ENCODE results near the gene THPO. TPM values are rescaled to one million over a fixed set of nuclear protein-coding genes. Genes with fewer than 3 reads are reported as not detected.

Gene THPO
- total RNA-seq, 4 donors from 2014 or later: 0.36 to 1.3 (median 0.37) TPM; not detected in 1

GRCh38 chr3:184352897-184353545, 25.0 kb downstream of the THPO start:
- TF ChIP-seq CTCF (IDR thresholded peaks at IDR 0.05) (no peak), POLR2A (IDR thresholded peaks at IDR 0.05) (no peak)
- 85 to 96% methylated on average over 6 to 11 of the region's 11 CpGs for WGBS, 2 donors
- H3K4me3 ChIP-seq (ENCODE audit: low read depth, poor library complexity, severe bottlenecking): no peak overlapping the region
- DNase-seq (ENCODE audit: low spot score in 2 of 2): no peak
- intact Hi-C loops (cut with DNase I; ENCODE audit: low total_unique reads): loop anchor here (10.0 kb wide), 1 partner anchor 48 kb away; no protein-coding TSS in a partner anchor

GRCh38 chr3:184352149-184352785, 25.7 kb downstream of the THPO start:
- intact Hi-C loops (cut with DNase I; ENCODE audit: low total_unique reads): loop anchor here (10.0 kb wide), 1 partner anchor 47 kb away; no protein-coding TSS in a partner anchor
- 55 to 63% methylated on average over 15 of the region's 15 CpGs for WGBS, 2 donors
- no peak for DNase-seq (ENCODE audit: low spot score in 2 of 2)

GRCh38 chr3:184351511-184352148, 26.4 kb downstream of the THPO start:
- no peak for TF ChIP-seq POLR2A (IDR thresholded peaks at IDR 0.05)
- TF ChIP-seq CTCF (IDR thresholded peaks at IDR 0.05): no peak
- 48 to 67% methylated on average over 9 of the region's 9 CpGs for WGBS, 2 donors
- no peak overlapping the region for H3K4me3 ChIP-seq (ENCODE audit: low read depth, poor library complexity, severe bottlenecking)
- no peak for DNase-seq (ENCODE audit: low spot score in 2 of 2)
- intact Hi-C loops (cut with DNase I; ENCODE audit: low total_unique reads): loop anchor here (10.0 kb wide), 1 partner anchor 47 kb away; no protein-coding TSS in a partner anchor

More at GRCh38 chr3:184352149-184352785, 25.7 kb downstream of the THPO start:
- H3K4me3 ChIP-seq (ENCODE audit: low read depth, poor library complexity, severe bottlenecking): no peak overlapping the region
- TF ChIP-seq CTCF (IDR thresholded peaks at IDR 0.05) (no peak), POLR2A (IDR thresholded peaks at IDR 0.05) (no peak)

- 95 to 97% methylated on average over 6 of the region's 6 CpGs for WGBS, 2 donors
- no peak overlapping the region for H3K4me3 ChIP-seq (ENCODE audit: low read depth, poor library complexity, severe bottlenecking)
- DNase-seq (ENCODE audit: low spot score in 2 of 2): no peak
- TF ChIP-seq CTCF (IDR thresholded peaks at IDR 0.05) (no peak), POLR2A (IDR thresholded peaks at IDR 0.05) (no peak)
- intact Hi-C loops (cut with DNase I; ENCODE audit: low total_unique reads): loop anchor here (10.0 kb wide), 1 partner anchor 46 kb away; no protein-coding TSS in a partner anchor
Observed at GRCh38 chr3:184350618-184351017, 27.4 kb downstream of the THPO start.

GRCh38 chr3:184349563-184350470, 28.2 kb downstream of the THPO start:
- H3K4me3 ChIP-seq (ENCODE audit: low read depth, poor library complexity, severe bottlenecking): no peak overlapping the region
- TF ChIP-seq CTCF (IDR thresholded peaks at IDR 0.05): no peak
- no peak for TF ChIP-seq POLR2A (IDR thresholded peaks at IDR 0.05)
- intact Hi-C loops (cut with DNase I; ENCODE audit: low total_unique reads): loop anchor here (10.0 kb wide), 1 partner anchor 45 kb away; no protein-coding TSS in a partner anchor
- no peak for DNase-seq (ENCODE audit: low spot score in 2 of 2)
- WGBS, 2 donors: 88 to 91% methylated on average over 10 of the region's 10 CpGs

Data from lower leg skin (tissue), 4 donors.